Effector CD4-positive, alpha-beta T cell (primary cell): ENCODE measurements around the gene FAM89A.
"Not testable (repeated sequence)": the region's sequence is repeated elsewhere in the genome, so short reads cannot be mapped to it uniquely, and the experiment has no call there.

ENCODE experiments used
- DNase-seq: peaks from one replicate; pipeline ENCODE4 v3.0.0-alpha.2; 2020

FAM89A gene

DNA sequence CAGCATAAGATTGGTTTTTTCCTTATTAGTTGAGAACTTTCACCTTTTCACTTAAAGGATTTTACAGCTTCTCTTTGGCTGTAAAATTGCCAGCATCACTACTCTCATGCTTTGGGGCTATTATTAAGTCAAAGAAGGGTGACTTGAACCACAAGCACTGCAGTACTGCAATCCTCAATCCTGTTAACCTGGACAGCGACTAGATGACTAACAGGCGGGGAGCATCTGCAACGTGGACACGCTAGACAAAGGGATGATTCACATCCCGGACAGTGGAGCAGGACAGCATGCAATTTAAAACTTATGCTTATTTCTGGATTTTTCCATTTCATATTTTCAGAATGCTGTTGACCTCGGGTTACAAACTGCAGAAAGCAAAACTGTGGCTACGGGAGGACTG is 53.1 kb downstream of the FAM89A start:
- no peak for DNase-seq

DNA sequence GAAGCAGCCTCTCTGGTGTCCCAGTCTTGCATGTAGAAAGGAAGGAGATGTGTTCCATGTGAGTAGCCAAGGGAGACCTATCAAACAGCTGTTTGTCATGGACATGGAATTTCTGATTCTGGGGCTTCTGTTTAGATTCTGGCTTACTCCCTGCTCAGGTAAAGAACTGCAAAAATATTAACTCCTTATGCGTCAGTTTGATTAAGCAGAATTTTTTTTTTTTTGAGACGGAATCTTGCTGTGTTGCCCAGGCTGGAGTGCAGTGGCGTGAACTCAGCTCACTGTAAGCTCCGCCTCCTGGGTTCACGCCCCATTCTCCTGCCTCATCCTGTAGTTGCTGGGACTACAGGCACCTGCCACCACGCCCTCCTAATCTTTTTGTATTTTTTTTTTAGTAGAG is 54.3 kb downstream of the FAM89A start:
- no peak for DNase-seq

DNA sequence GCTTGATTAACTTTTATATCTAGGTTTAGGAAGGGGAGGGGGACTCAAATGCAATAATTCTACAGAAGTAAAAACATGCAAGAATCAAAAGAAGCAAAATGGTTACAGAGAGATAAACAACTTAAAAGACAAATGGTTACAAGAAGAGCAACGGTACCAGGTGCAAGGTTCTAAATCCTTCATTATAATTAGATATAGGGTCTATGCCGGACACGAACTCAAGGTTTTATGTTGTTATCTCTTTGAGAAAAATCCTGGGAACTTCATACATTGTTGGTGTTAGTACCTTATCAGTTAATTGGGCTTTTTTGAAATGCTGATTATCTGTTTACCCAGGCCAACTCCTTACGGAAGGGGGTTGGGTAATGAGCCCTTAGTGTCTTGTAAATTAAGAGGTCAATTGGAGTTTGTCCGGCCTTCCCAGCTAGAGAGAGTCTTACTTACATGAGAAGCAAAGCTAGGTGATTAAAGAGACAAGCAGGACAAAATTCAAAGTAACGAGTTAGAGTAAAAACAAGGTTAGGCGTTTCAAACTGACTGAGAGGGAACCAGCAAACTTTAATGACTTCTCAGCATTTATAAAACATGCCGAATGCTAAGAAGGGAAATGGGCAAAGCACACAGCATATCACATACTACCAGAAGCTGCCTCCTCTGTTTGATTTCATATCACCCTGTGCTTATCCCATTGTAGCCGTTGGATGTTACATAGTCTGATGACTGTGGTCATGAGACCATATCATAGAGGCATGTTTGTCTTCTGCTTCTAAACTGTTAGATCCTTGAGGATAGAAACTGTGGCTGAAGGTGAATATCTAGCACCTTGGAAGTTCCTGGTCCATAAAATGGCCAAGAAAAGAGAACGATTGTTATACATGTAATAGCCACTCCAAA is 55.2 kb downstream of the FAM89A start:
- DNase-seq = not testable (repeated sequence)

DNA sequence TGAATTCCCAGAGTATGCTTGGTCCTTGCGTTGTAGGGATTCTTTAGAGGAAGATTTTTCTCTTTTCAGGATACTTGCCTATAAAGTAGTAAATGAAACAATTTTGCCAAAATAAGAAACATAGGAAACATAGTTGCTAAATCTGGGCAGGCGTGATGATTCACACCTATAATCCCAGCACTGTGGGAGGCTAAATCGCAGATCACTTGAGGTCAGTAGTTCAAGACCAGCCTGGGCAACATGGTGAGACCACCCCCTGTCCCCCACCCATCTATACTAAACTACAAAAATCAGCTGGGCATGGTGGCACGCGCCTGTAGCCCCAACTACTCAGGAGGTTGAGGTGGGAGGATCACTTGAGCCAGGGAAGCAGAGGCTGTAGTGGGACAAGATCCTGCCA is 56.2 kb downstream of the FAM89A start:
- no peak for DNase-seq

DNA sequence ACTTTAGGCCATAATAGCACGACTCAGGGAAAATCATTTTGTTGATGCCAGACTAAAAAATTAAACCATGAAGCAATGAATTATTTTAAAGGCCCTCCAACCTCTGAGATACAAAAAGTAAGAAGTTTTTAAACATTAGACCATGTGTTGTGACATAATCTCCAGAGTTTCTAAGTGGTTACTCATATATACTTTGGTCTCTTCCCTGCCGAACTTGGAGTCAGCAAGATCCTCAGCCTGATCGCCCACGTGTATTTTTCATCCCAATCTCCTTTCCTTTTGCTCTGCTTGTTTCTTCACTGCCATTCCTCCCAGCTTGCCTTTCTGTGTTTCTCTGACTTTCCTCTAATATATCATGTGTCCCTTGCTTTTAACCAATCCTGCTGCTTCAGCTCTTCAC is 57.4 kb downstream of the FAM89A start:
- no peak for DNase-seq

DNA sequence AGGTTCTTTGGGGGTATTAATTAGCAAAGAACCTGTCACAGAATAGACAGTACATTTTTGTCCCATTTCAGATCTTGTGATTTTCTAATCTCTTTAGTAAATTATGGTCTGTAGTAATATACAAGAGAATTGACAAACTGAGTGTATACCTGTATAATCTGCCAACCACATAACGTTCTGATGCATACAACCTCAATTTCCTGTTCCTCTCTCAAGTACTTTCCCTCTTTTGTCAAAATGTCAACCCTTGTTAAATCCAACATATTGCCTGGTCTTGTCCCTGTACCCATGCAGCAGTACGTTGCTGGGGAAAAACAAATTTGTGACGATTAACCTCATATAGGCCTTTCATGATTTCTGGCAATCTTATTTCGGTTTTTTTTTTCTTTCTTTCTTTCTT is 60.1 kb downstream of the FAM89A start:
- DNase-seq = no peak

DNA sequence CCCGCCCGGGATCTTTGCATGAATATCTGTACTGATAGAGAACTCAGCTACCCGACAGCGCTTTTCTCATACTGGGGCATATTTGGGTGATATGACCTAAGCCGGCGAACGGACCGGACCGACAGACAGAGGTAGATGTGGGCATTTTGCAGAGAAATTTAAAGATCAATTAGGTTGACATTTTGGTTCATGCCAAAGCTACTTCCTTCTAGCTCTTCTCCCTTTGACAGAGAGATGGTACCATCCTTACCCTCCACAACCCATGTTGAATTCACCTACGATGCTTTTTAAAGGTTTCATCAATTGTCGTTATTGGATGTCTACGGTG is 60.7 kb downstream of the FAM89A start:
- no peak for DNase-seq

DNA sequence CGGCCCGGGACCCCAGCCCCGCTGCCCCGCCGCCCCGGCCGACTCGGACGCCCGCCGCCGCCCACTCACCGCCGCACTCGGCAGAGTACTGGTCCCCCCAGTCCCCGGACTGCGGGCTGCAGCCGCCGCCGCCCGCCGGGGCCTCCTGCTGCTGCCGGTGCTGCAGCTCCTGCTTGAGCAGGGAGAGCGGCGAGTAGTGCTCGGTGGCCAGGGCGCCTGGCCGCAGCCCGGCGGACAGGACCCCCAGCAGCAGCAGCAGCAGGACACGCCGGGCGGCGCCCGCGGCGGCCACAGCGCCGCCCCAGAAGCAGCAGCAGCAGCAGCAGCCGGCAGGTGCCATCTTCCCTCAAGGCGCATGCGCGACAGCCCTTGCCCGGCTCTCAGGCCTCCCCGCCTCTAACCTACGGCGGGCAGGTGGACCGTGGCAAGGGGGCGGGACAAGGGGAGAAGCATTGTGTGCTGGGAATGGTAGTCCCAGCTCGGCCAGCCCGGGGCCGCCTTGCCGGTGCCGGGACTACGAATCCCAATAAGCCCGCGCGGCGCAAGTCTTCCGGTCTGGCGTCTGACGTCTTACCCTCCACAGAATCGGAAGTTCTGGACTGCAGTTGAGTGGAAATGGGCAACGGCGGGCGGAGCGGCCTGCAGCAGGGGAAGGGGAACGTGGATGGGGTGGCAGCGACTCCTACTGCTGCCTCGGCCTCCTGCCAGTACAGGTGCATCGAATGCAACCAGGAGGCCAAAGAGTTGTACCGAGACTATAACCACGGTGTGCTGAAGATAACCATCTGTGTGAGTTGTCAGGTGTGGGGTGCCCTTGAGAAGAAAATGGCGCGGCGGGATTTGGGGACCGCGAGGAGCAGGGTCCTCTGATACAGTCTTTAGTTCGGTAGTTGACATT is 61.3 kb downstream of the FAM89A start, which contains the start of the genes ARV1 and TTC13:
Gene ARV1, plus strand, starts transcription at position 604 of the 898 bp plus-strand sequence. Its CDS starts 12 bp downstream, at position 616.
Gene TTC13, minus strand, starts transcription at position 371 of the 898 bp plus-strand sequence. Its CDS starts 31 bp downstream, at position 340.
- DNase-seq = peak; percentile 91

DNA sequence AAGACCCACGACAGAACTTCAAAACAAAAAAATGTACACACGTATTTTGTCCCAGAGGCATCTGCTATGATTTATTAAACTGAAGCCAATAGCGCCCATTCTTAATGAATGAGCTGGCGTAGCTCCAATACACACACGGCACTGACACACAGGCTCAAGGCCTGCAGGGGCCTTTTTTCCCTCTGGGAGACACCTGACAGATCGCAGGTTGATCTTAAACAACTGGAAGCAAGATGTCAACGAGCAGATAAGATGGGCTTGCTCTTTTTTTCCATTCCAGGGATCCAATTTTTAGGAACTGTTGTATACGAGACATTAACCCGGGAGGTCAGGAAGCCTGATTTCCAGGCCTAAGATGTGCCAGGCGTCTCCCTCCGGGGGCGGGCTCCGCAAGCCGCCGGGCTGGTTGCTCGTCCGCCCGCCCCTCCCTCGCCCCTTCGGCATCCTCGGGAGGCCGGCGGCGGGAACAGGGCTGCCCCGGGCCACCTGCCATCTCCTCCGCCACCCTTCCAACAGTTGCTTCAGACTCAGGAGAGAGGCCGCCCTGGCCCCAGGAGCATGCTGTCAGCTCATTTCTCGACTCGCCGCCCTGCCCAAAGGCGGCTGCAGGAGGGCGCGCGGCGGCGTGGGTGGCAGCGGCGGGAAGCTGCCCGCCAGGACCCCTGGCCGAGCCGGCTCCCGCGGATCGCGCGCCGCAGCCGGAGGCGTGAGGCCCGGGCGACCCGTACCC is 62.1 kb downstream of the FAM89A start:
- DNase-seq = peak; percentile 19

DNA sequence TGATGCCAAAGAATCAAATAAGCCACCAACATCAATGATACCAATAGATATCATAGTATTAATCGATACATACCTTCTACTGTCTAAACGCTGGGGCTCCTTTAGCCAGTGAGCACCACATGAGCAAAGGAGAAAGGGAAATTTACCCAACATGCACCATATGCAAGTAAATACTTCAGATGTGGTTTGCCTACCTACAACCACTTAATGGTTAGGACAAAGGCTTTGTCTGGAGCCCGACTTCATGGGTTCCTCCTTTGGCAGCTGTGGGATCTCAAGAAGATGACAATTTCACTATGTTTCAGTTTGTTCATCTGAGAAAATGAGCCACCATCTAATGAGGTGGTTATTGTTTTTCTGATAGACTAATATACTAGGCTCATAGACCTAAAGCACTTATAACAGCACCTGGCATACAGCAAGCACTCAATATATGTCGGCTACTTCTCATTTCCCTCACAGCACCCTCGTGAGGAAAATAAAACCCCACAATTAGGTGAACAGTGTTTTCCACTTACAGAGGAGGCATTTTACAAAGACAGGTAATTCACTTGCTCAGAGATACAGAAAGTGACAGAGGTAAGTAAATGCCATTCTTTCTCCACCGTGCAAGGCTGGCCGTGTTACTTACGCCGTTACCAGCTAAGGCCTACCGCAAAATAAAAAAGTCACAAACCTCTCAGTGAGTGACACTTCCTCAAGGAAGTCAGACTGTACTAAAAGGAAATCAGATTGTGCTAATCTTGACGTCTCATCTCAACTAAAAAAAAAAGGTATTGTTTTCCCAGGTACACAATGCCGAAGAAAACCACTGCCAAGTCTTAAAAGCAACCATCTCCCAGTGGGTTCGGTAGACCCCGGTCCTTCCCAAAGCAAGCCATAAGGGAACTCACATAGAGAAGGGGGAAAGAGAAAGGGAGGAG is 63.0 kb downstream of the FAM89A start:
- peak; percentile 24 for DNase-seq

DNA sequence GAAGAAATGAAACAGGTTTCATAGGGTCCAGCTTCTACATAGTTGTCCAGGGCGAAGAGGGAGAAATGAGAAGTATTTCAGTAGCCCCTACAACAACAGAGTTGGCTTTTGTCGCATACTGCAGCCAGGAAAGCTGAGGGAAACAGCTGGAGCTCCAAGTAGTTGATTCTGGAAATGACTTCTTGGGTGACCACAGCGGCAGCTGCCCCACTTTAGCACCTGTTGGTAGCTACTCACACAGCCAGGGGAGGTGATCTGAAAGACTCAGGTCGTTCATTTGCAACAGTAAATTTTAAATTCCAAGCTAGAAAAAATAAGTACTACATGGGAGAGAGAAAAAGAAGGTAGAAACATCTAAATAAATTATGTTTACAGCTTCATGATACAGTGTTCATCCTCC is 63.7 kb downstream of the FAM89A start:
- DNase-seq = no peak

DNA sequence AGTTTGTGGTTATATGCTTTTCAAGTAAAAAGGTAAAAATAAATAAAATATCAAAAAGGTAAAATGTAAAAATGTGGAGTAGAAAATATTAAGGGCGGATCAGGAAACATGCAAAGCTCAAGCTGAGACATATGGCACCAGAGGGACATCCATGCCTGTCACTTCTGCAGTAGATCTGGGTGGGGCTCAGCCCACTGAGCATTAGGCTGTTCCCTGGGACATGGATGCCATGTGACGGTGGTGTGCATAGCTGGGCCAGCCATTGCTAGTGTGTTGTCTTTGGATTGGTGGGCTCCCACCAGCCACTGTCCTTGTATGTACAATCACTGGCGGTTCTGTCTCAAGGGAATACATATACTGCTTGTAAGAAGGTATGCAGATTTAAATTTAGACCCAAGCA is 64.4 kb downstream of the FAM89A start:
- DNase-seq = no peak

DNA sequence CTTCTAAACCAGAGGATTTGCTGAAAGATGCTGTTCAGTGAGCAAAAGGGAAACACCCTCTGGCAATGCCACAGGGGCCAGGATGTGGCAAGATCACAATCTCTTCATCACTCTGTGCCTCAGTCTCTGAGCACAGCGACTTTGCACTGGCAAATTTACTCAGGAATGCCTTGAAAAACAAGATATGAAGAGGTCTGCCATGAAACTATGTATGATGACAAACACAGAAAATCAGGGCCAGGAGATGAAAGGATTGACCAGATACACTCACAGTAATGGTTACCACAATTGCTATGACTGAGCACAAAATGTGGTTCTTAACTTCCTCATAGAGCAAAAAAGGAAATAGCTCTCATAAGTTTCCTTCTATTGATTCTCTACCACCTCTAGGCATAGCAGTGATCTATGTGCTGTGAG is 67.2 kb downstream of the FAM89A start:
- peak; percentile 68 for DNase-seq

DNA sequence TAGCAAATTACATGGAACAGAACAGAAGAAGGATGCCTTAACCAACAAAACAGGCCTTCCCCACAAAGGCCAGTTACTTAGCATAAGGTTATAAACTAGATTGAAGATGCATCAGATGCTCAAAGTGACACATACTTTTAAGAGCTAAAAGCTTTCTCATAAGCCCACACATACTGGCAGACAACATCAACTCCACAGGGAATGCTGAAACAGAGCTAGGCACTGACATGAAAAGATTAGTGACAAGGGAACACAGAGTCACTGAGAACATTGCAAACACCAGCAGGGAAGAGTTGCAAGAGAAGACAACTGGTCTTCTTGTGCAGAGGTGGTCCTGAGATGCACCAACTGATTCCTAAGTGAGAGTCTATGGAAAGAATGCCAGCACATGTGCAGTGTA is 68.3 kb downstream of the FAM89A start:
- DNase-seq = no peak

DNA sequence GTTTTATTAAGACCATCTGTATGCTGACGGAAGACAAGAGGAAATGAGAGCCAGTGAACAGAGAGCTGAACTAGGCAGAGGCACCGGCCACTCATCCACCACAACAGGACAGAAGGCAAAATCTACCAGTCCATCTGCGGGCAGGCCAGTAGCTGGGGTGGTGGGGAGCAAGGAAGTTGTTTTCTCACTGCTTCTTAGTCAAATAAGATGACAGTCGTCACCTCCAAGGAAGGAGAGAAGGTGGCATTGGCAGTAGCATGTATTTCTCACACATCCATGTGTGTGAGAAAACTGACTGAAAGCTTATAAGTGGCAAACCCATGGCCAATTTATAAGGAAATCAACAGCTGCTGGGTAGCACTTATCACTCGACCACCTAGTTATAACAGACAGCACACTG is 69.6 kb downstream of the FAM89A start:
- DNase-seq = no peak
